CD4-positive, alpha-beta T cell treated with Interleukin-12 subunit alpha and Interleukin-12 subunit beta, for 1 hour (primary cell): ENCODE measurements around the gene PCDHB6.
A peak's percentile ranks its signal among the peaks of the same experiment; 100 is the strongest.
"Not testable (repeated sequence)": the region's sequence is repeated elsewhere in the genome, so short reads cannot be mapped to it uniquely, and the experiment has no call there.

Experiments
- DNase-seq: peaks from one replicate; pipeline ENCODE4 v3.0.0-alpha.2; 2020

The PCDHB6 gene

DNA sequence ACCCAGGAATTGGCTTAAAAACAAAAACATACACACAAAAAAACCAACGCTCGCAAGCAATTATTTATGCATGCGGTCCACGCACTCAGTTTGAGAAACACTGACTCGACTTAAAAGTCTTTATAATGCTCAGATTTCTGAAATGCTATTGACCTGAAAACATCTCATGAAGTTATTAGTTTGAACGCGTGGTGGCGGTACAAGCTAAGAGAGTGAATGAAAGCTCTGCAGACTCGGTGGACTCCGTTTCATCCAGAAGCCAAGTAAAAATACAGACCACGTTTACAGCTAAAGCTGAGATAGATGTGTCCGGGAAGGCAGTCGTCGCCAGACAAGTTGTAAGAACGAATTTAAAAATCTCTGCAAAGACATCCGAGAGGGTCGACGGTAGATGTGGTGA, at the start of gene PCDHB6:
Gene PCDHB6, plus strand, starts transcription at position 246 of the 400 bp plus-strand sequence. CDS start 201 bp downstream, outside the sequence.
- no peak for DNase-seq

DNA sequence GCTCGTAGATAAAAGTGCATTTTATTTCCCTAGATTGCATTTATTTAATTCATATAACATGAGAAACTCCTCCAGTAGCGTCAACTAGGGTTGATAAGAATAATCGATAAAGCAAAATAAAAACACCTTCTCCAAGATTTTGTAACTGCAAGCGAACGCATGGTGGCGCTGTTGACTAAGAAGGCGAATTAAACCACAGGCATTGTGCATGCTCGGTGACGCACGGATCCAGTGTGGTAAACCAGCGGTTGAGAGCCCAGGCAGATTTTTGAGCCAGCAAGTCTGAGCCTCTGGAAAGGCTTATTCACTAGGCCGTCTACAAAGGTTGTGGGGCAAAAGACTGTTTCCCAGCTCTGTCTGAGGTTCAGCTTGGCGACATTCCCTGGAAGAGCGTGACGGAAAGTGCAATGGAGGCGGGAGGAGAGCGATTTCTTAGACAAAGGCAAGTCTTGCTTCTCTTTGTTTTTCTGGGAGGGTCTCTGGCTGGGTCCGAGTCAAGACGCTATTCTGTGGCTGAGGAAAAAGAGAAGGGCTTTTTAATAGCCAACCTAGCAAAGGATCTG, 49.5 kb upstream of the PCDHB6 start, which contains the start of gene PCDHB3:
Gene PCDHB3, plus strand, starts transcription at position 231 of the 563 bp plus-strand sequence. Its CDS starts 177 bp downstream, at position 408.
- DNase-seq, result peak; percentile 2

DNA sequence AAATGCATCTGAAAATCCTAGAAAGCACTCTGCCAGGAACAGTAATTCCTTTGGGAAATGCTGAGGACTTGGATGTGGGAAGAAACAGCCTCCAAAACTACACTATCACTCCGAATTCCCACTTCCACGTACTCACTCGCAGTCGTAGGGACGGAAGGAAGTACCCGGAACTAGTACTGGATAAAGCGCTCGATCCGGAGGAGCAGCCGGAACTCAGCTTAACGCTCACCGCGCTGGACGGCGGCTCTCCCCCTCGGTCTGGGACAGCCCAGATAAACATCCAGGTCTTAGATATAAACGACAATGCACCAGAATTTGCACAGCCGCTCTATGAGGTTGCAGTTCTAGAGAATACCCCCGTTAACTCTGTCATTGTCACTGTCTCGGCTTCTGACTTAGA, 48.8 kb upstream of the PCDHB6 start:
- DNase-seq, result no peak

DNA sequence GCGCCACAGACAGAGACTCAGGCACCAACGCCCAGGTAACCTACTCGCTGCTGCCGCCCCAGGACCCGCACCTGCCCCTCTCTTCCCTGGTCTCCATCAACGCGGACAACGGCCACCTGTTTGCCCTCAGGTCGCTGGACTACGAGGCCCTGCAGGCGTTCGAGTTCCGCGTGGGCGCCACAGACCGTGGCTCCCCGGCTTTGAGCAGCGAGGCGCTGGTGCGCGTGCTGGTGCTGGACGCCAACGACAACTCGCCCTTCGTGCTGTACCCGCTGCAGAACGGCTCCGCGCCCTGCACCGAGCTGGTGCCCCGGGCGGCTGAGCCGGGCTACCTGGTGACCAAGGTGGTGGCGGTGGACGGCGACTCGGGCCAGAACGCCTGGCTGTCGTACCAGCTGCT, 47.8 kb upstream of the PCDHB6 start:
- not testable (repeated sequence) for DNase-seq

DNA sequence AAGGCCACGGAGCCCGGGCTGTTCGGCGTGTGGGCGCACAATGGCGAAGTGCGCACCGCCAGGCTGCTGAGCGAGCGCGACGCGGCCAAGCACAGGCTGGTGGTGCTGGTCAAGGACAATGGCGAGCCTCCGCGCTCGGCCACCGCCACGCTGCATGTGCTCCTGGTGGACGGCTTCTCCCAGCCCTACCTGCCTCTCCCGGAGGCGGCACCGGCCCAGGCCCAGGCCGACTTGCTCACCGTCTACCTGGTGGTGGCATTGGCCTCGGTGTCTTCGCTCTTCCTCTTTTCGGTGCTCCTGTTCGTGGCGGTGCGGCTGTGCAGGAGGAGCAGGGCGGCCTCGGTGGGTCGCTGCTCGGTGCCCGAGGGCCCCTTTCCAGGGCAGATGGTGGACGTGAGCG, 47.4 kb upstream of the PCDHB6 start:
- not testable (repeated sequence) for DNase-seq

DNA sequence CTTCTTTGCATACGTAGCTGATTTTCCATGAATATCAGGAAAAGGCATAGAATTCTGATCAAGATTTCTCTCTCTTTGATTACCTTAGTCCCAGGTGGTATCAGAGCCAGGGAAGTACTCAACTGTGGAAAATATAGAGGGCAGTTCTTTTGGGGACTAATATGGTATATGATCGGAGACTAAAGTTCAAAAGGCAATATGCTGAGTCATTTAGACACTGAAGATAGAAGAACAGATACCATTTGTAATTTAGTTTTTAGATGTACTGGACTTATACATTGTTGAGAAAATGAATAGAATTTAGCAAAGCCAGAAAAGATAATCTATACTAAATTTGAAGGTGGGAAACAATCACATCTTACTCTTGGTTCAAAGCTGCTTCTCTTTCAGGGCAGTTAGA, 44.5 kb upstream of the PCDHB6 start:
- no peak for DNase-seq

DNA sequence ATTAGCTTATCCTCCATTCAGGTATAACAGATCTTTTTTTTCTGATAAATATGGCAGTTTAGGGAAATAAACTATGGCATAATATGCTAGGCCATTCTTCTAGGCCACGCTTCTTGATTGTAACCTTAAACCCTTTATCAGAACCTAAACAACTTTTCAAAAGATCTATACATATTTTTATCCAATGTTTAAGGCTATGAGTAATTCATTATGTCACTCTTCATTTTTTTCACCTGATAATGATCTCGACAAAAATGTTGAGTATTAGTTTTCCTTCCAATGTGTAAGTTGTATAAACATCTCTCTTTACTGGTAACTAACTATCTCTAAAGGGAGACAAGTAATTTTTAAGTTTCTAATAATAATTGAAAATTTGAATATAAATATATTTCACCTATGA, 30.6 kb upstream of the PCDHB6 start:
- no peak for DNase-seq

DNA sequence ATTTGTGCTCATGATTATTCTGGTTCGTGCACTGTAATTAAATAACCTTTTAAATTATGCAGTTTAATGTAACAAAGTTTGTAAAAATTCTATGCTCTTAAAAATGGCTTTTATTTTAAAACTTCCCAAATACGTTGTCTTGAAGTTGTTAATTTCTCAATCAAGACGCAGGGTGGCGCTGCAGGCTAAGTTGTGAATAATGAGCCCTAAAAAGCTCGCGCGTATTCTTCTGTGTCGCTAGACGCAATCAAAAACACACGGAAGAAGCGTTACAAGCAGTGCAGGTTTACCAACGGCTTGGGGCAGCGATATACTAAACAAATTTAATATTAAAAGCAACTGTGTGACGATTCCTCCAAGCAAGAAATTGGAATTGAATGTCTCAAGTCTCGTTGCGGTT, 28.3 kb upstream of the PCDHB6 start, which contains the start of gene PCDHB4:
Gene PCDHB4, plus strand, starts transcription at position 256 of the 400 bp plus-strand sequence. CDS start 181 bp downstream, outside the sequence.
- DNase-seq, result no peak

DNA sequence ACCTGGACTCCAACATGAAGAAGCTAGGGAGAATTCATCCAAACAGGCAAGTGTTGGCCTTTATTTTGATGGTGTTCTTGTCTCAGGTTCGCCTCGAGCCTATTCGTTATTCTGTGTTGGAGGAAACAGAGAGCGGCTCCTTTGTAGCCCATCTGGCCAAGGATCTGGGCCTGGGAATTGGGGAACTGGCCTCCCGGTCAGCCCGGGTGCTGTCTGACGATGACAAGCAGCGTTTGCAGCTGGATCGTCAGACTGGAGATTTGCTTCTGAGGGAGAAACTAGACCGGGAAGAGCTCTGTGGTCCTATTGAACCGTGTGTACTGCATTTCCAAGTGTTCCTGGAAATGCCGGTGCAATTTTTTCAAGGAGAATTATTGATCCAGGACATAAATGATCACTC, 27.9 kb upstream of the PCDHB6 start:
- DNase-seq, result no peak

DNA sequence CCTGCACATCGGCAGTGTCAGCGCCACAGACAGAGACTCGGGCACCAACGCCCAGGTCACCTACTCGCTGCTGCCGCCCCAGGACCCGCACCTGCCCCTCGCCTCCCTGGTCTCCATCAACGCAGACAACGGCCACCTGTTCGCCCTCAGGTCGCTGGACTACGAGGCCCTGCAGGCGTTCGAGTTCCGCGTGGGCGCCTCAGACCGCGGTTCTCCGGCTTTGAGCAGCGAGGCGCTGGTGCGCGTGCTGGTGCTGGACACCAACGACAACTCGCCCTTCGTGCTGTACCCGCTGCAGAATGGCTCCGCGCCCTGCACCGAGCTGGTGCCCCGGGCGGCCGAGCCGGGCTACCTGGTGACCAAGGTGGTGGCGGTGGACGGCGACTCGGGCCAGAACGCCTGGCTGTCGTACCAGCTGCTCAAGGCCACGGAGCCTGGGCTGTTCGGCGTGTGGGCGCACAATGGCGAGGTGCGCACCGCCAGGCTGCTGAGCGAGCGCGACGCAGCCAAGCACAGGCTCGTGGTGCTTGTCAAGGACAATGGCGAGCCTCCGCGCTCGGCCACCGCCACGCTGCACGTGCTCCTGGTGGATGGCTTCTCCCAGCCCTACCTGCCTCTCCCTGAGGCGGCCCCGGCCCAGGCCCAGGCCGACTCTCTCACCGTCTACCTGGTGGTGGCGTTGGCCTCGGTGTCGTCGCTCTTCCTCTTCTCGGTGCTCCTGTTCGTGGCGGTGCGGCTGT, 26.3 kb upstream of the PCDHB6 start:
- DNase-seq, result not testable (repeated sequence)

DNA sequence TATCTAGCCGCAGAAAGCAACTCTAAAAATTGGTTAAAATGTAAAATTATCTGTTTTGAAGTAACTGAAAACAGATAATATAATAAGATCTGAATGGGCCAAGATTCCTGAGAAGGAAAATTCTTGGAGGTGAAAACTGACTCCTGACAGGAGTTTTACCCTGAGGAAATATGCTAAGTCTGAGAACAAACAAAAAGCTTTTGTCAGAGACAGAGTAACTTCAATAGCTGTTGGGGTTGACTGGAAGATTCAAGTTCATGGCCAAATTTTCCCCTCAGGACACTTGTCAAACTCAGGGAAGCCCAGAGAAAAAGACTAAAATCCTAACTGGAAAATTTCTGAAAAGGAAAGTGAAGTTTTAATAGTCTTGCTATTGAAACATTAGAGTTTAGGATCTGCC, 22.6 kb upstream of the PCDHB6 start:
- DNase-seq, result no peak

DNA sequence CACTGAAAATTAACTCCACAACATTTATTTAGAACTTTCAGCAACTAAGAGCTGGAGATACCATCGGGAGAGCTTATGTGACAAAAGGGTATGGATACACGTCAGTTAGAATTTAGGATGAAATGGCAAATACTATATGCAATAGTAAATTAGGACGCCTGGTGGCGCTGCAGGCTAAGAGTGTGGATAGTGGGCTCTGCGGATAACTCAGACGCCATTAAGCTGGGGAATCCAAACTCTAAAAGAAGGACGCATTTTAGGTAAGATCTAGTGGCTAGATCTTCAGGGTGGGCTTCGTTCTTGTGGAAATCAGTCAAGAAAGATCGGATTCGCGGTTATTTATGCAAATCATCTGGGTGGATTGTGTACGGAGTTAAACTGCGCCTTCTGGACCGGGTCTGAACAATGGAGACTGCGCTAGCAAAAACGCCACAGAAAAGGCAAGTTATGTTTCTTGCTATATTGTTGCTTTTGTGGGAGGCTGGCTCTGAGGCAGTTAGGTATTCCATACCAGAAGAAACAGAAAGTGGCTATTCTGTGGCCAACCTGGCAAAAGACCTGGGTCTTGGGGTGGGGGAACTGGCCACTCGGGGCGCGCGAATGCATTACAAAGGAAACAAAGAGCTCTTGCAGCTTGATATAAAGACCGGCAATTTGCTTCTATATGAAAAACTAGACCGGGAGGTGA, 14.7 kb upstream of the PCDHB6 start, which contains the start of gene PCDHB5:
Gene PCDHB5, plus strand, starts transcription at position 177 of the 688 bp plus-strand sequence. Its CDS starts 229 bp downstream, at position 406.
- no peak for DNase-seq

DNA sequence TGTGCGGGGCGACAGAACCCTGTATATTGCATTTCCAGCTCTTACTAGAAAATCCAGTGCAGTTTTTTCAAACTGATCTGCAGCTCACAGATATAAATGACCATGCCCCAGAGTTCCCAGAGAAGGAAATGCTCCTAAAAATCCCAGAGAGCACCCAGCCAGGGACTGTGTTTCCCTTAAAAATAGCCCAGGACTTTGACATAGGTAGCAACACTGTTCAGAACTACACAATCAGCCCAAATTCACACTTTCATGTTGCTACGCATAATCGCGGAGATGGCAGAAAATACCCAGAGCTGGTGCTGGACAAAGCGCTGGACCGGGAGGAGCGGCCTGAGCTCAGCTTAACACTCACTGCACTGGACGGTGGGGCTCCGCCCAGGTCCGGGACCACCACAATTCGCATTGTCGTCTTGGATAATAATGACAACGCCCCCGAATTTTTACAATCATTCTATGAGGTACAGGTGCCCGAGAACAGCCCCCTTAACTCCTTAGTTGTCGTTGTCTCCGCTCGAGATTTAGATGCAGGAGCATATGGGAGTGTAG, 14.1 kb upstream of the PCDHB6 start:
- no peak for DNase-seq

DNA sequence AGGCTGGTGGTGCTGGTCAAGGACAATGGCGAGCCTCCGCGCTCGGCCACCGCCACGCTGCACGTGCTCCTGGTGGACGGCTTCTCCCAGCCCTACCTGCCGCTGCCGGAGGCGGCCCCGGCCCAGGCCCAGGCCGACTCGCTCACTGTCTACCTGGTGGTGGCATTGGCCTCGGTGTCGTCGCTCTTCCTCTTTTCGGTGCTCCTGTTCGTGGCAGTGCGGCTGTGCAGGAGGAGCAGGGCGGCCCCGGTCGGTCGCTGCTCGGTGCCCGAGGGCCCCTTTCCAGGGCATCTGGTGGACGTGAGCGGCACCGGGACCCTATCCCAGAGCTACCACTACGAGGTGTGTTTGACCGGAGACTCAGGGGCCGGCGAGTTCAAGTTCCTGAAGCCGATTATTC, 12.5 kb upstream of the PCDHB6 start:
- DNase-seq, result not testable (repeated sequence)

DNA sequence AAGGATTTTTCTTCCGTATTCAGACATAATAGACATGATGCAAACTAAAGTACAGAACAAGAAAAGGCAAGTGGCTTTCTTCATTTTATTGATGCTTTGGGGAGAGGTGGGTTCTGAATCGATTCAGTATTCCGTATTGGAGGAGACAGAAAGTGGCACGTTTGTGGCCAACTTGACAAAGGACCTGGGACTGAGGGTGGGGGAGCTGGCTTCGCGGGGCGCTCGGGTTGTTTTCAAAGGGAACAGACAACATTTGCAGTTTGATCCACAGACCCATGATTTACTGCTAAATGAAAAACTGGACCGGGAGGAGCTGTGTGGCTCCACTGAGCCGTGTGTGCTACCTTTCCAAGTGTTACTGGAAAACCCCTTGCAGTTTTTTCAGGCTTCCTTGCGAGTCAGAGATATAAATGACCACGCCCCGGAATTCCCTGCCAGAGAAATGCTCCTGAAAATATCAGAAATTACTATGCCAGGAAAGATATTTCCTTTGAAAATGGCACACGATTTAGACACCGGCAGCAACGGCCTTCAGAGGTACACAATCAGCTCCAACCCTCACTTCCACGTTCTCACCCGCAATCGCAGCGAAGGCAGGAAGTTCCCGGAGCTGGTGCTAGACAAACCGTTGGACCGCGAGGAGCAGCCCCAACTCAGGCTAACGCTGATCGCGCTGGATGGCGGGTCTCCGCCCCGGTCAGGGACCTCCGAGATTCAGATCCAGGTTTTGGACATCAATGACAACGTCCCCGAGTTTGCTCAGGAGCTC, 551 bp downstream of the PCDHB6 start:
- DNase-seq, result no peak

DNA sequence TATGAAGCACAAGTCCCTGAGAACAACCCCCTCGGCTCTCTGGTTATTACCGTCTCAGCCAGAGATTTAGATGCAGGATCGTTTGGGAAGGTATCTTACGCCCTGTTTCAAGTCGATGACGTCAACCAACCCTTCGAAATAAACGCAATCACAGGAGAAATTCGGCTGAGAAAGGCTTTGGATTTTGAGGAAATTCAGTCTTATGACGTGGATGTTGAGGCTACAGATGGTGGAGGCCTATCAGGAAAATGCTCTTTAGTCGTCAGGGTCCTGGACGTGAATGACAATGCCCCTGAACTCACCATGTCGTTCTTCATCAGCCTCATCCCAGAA, 1.1 kb downstream of the PCDHB6 start:
- DNase-seq, result no peak

DNA sequence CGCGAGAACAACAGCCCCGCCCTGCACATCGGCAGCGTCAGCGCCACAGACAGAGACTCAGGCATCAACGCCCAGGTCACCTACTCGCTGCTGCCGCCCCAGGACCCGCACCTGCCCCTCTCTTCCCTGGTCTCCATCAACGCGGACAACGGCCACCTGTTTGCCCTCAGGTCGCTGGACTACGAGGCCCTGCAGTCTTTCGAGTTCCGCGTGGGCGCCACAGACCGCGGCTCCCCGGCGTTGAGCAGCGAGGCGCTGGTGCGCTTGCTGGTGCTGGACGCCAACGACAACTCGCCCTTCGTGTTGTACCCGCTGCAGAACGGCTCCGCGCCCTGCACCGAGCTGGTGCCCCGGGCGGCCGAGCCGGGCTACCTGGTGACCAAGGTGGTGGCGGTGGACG, 1.8 kb downstream of the PCDHB6 start:
- not testable (repeated sequence) for DNase-seq

DNA sequence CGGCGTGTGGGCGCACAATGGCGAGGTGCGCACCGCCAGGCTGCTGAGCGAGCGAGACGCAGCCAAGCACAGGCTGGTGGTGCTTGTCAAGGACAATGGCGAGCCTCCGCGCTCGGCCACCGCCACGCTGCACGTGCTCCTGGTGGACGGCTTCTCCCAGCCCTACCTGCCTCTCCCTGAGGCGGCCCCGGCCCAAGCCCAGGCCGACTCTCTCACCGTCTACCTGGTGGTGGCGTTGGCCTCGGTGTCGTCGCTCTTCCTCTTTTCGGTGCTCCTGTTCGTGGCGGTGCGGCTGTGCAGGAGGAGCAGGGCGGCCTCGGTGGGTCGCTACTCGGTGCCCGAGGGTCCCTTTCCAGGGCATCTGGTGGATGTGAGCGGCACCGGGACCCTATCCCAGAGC, 2.2 kb downstream of the PCDHB6 start:
- not testable (repeated sequence) for DNase-seq

DNA sequence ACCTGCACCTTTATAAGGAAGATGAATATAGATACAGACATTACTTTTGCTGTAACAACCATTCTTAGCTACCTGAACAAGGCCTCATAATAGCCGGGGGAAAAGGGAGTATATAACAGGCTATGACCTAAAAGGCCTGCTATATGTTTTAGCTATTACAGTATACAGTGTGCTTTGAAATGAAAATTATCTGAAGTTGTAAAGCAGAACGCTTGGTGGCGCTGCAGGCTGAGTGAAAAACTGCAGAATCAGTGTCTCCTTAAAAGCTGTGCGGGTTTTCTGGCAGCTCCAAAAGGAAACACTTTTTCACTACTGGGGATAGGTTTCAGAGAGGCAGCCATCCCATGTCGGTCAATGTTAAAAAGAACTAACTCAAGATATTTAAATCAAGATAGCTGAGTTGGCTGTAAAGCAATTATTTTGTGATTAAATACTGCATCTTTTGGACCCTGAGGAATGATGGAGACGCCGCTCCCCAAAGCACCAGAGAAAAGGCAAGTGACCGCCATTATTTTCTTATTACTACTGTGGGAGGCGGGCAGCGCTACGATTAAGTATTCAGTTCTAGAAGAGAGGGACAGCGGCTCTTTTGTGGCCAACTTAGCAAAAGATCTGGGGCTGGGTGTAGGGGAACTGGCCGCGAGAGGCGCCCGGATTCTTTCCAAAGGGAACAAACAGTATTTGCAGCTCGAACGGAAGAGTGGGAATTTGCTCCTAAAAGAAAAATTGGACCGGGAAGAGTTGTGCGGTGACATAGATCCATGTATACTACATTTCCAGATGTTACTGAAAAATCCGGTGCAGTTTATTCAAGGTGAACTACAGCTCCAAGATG, 5.9 kb downstream of the PCDHB6 start:
- DNase-seq, result no peak

DNA sequence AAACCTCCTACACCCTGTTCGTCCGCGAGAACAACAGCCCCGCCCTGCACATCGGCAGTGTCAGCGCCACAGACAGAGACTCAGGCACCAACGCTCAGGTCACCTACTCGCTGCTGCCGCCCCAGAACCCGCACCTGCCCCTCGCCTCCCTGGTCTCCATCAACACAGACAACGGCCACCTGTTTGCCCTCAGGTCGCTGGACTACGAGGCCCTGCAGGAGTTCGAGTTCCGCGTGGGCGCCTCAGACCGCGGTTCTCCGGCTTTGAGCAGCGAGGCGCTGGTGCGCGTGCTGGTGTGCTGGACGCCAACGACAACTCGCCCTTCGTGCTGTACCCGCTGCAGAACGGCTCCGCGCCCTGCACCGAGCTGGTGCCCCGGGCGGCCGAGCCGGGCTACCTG, 7.5 kb downstream of the PCDHB6 start:
- DNase-seq, result not testable (repeated sequence)

DNA sequence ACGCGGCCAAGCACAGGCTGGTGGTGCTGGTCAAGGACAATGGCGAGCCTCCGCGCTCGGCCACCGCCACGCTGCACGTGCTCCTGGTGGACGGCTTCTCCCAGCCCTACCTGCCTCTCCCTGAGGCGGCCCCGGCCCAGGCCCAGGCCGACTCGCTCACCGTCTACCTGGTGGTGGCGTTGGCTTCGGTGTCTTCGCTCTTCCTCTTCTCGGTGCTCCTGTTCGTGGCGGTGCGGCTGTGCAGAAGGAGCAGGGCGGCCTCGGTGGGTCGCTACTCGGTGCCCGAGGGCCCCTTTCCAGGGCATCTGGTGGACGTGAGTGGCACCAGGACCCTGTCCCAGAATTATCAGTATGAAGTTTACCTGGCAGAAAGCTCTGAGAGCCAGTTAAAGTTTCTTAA, 8.0 kb downstream of the PCDHB6 start:
- DNase-seq, result not testable (repeated sequence)
